Neural cell (in vitro differentiated cells): ENCODE data around the gene MYH6. TPM values are rescaled to one million over a fixed set of nuclear protein-coding genes. Genes with fewer than 3 reads are reported as not detected.
"Not testable (repeated sequence)": the region's sequence is repeated elsewhere in the genome, so short reads cannot be mapped to it uniquely, and the experiment has no call there.

Experiments
- H2AFZ ChIP-seq: fragments of 200-600, 300-800 bp; sonication (generic), shearing (Covaris generic); 2 replicates; pipeline ENCODE4 v1.6.0; 2014; ENCODE audit warnings: low read depth, mild to moderate bottlenecking, antibody characterized with exemption, low read length, moderate library complexity
- H3F3A ChIP-seq: fragments of 200-600 bp; shearing (Covaris generic); 2 replicates; pipeline ENCODE4 v1.6.1; 2016; ENCODE audit warnings: mild to moderate bottlenecking, moderate library complexity, mixed read lengths, antibody characterized with exemption, low read length; ENCODE audit not compliant: insufficient read depth, poor library complexity, severe bottlenecking
- H3K27ac ChIP-seq: fragments of 200-600, 300-800 bp; sonication (generic), shearing (Covaris generic); 2 replicates; pipeline ENCODE4 v1.5.1; 2014; ENCODE audit warnings: mild to moderate bottlenecking, low read length, moderate library complexity
- H3K27me3 ChIP-seq: fragments of 300-800, 200-600 bp; sonication (generic), shearing (Covaris generic); 2 replicates; pipeline ENCODE4 v1.6.0; 2014; ENCODE audit warnings: mild to moderate bottlenecking, low read depth, low read length, moderate library complexity; ENCODE audit not compliant: insufficient read depth
- H3K36me3 ChIP-seq: fragments of 300-800, 200-600 bp; sonication (generic), shearing (Covaris generic); 2 replicates; pipeline ENCODE4 v1.5.1; 2014; ENCODE audit warnings: mild to moderate bottlenecking, antibody characterized with exemption, low read length, moderate library complexity; ENCODE audit not compliant: insufficient read depth
- H3K4me2 ChIP-seq: fragments of 300-800, 200-600 bp; sonication (generic), shearing (Covaris generic); 2 replicates; pipeline ENCODE4 v1.6.0; 2014; ENCODE audit warnings: mild to moderate bottlenecking, low read length
- H3K4me3 ChIP-seq: fragments of 300-800, 200-600 bp; sonication (generic), shearing (Covaris generic); 2 replicates; pipeline ENCODE4 v1.5.1; 2014; ENCODE audit warnings: mild to moderate bottlenecking, low read length, moderate library complexity
- H3K79me2 ChIP-seq: fragments of 200-600 bp; shearing (Covaris generic); replicated peaks from 2 replicates; pipeline ENCODE4 v1.6.0; 2014; ENCODE audit warnings: mild to moderate bottlenecking, low read length, moderate library complexity; ENCODE audit not compliant: insufficient read depth
- H3K9ac ChIP-seq: fragments of 300-800, 200-600 bp; sonication (generic), shearing (Covaris generic); 2 replicates; pipeline ENCODE4 v1.6.1; 2016; ENCODE audit warnings: mild to moderate bottlenecking, low read length, mixed read lengths
- H3K9me2 ChIP-seq: fragments of 200-600 bp; shearing (Covaris generic); 2 replicates; pipeline ENCODE4 v1.6.1; 2016; ENCODE audit warnings: mild to moderate bottlenecking, low read length, mixed read lengths; ENCODE audit not compliant: insufficient read depth
- H3K9me3 ChIP-seq: fragments of 200-600, 300-800 bp; sonication (generic), shearing (Covaris generic); 2 replicates; pipeline ENCODE4 v1.6.1; 2016; ENCODE audit warnings: mild to moderate bottlenecking, mixed run types, low read length, moderate library complexity, mixed read lengths
- H4K20me1 ChIP-seq: fragments of 200-600 bp; shearing (Covaris generic); 2 replicates; pipeline ENCODE4 v1.6.1; 2016; ENCODE audit warnings: mild to moderate bottlenecking, mixed run types; ENCODE audit not compliant: insufficient read depth
- EP300 ChIP-seq: fragments of 450-650 bp; conservative IDR thresholded peaks from 2 replicates; pipeline ENCODE4 v1.6.1; 2014; ENCODE audit warnings: antibody characterized with exemption, mild to moderate bottlenecking, moderate library complexity; ENCODE audit not compliant: poor library complexity, severe bottlenecking
- EZH2 ChIP-seq: fragments of 200-600, 300-800 bp; shearing (Covaris generic), sonication (generic); IDR thresholded peaks from 2 replicates; pipeline ENCODE4 v1.6.1; 2014; ENCODE audit warnings: antibody characterized with exemption, low read length, borderline replicate concordance, mild to moderate bottlenecking; ENCODE audit not compliant: insufficient read depth, poor library complexity, severe bottlenecking
- MXI1 ChIP-seq: fragments of 450-650 bp; conservative IDR thresholded peaks from 2 replicates; pipeline ENCODE4 v1.6.1; 2014; ENCODE audit warnings: antibody characterized with exemption, mild to moderate bottlenecking; ENCODE audit not compliant: poor library complexity, severe bottlenecking
- POLR2AphosphoS5 ChIP-seq: IDR thresholded peaks from 2 replicates; pipeline ENCODE4 v1.6.1; 2012
- RAD21 ChIP-seq: fragments of 450-650 bp; conservative IDR thresholded peaks from 2 replicates; pipeline ENCODE4 v1.6.1; 2014; ENCODE audit warnings: antibody characterized with exemption, mild to moderate bottlenecking, moderate library complexity
- SMC3 ChIP-seq: fragments of 450-650 bp; conservative IDR thresholded peaks from 2 replicates; pipeline ENCODE4 v1.6.1; 2014; ENCODE audit warnings: antibody characterized with exemption, mild to moderate bottlenecking, moderate library complexity; ENCODE audit not compliant: poor library complexity
- TAF1 ChIP-seq: IDR thresholded peaks from 2 replicates; pipeline ENCODE4 v1.6.1; 2012; ENCODE audit warnings: low read depth
- polyA plus RNA-seq: library from polyadenylated mRNA; depleted of rRNA; stranded (reverse); fragments of >200 nt; gene quantifications from 2 replicates; pipeline ENCODE4 v1.2.3, GENCODE V29; 2014
- TF ChIP-seq, protein P1 (sequence below): fragments of 450-650 bp; IDR thresholded peaks from 2 replicates; pipeline ENCODE4 v1.5.1; 2014; ENCODE audit warnings: antibody characterized with exemption, mild to moderate bottlenecking, moderate library complexity; ENCODE audit not compliant: poor library complexity, severe bottlenecking
- TF ChIP-seq, protein P2 (sequence below): IDR thresholded peaks from 2 replicates; pipeline ENCODE4 v1.6.1; 2012; ENCODE audit warnings: borderline replicate concordance

Gene MYH6
- polyA plus RNA-seq, 1 donor from 2014 or later, result not detected

DNA sequence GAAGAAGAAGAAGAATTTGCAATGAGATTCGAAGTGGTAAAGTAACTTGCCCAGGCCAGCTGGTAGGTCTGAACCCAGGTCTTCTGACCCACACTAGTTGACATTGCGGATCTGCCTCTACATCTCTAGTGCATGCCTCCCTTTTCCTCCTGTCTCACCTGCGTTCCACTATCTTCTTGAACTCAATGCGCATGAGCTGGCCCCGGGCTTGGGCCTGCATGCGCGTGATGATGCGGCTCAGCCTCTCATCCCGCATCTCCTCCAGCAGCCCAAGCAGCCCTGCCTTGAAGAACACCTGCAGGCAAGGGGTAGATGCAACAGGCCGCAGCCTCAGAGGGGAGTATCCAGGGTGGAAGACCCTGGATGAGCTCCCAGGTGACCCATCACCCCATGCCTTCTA, 11.9 kb downstream of the MYH6 start:
- Histone ChIP-seq H3K9ac (no peak overlapping the region), H3F3A (no peaks in the 10 kb centered on the region), H3K9me2 (no peaks in the 10 kb centered on the region), H3K4me3 (no peak overlapping the region), H3K36me3 (no peaks in the 10 kb centered on the region), H3K4me2 (no peak overlapping the region), H3K9me3 (no peaks in the 10 kb centered on the region), H3K27ac (no peak overlapping the region), H3K79me2 (no peaks in the 10 kb centered on the region), H3K27me3 (no peaks in the 10 kb centered on the region), H2AFZ (no peak overlapping the region), H4K20me1 (no peaks in the 10 kb centered on the region)
- TF ChIP-seq EZH2, result no peak
- TF ChIP-seq EP300, result no peak
- TF ChIP-seq MXI1, result no peak
- TF ChIP-seq TAF1, result no peak
- TF ChIP-seq, protein P1, sequence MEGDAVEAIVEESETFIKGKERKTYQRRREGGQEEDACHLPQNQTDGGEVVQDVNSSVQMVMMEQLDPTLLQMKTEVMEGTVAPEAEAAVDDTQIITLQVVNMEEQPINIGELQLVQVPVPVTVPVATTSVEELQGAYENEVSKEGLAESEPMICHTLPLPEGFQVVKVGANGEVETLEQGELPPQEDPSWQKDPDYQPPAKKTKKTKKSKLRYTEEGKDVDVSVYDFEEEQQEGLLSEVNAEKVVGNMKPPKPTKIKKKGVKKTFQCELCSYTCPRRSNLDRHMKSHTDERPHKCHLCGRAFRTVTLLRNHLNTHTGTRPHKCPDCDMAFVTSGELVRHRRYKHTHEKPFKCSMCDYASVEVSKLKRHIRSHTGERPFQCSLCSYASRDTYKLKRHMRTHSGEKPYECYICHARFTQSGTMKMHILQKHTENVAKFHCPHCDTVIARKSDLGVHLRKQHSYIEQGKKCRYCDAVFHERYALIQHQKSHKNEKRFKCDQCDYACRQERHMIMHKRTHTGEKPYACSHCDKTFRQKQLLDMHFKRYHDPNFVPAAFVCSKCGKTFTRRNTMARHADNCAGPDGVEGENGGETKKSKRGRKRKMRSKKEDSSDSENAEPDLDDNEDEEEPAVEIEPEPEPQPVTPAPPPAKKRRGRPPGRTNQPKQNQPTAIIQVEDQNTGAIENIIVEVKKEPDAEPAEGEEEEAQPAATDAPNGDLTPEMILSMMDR, result no peak
- TF ChIP-seq SMC3, result no peak
- TF ChIP-seq, protein P2, sequence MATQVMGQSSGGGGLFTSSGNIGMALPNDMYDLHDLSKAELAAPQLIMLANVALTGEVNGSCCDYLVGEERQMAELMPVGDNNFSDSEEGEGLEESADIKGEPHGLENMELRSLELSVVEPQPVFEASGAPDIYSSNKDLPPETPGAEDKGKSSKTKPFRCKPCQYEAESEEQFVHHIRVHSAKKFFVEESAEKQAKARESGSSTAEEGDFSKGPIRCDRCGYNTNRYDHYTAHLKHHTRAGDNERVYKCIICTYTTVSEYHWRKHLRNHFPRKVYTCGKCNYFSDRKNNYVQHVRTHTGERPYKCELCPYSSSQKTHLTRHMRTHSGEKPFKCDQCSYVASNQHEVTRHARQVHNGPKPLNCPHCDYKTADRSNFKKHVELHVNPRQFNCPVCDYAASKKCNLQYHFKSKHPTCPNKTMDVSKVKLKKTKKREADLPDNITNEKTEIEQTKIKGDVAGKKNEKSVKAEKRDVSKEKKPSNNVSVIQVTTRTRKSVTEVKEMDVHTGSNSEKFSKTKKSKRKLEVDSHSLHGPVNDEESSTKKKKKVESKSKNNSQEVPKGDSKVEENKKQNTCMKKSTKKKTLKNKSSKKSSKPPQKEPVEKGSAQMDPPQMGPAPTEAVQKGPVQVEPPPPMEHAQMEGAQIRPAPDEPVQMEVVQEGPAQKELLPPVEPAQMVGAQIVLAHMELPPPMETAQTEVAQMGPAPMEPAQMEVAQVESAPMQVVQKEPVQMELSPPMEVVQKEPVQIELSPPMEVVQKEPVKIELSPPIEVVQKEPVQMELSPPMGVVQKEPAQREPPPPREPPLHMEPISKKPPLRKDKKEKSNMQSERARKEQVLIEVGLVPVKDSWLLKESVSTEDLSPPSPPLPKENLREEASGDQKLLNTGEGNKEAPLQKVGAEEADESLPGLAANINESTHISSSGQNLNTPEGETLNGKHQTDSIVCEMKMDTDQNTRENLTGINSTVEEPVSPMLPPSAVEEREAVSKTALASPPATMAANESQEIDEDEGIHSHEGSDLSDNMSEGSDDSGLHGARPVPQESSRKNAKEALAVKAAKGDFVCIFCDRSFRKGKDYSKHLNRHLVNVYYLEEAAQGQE, result no peak
- TF ChIP-seq POLR2AphosphoS5, result no peak
- no peak for TF ChIP-seq RAD21

DNA sequence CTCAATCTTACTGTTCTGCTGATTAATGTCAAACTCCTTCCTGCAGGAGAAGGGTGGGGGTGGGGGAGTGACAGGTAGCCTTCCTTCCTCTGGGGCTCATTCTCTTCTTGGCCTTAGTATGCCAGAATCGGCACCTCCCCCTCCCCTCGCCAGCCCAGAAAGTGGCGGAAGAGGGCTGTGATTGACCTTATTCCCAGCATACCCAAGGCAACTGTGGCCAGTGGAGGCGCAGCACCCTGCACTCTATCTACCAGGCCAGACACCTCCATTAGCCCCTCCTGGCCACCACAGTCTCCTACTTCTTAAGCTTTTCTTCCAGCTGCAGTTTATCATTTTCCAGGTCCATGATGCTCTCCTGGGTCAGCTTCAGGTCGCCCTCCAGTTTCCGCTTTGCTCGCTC, 15.5 kb downstream of the MYH6 start:
- Histone ChIP-seq H3K4me3 (no peak overlapping the region), H3K9me3 (no peaks in the 10 kb centered on the region), H3K27me3 (no peaks in the 10 kb centered on the region), H3K79me2 (no peaks in the 10 kb centered on the region), H3K4me2 (no peak overlapping the region), H3K9ac (no peak overlapping the region), H3F3A (no peaks in the 10 kb centered on the region), H4K20me1 (no peaks in the 10 kb centered on the region), H2AFZ (no peak overlapping the region), H3K9me2 (no peaks in the 10 kb centered on the region), H3K27ac (no peak overlapping the region), H3K36me3 (no peaks in the 10 kb centered on the region)
- TF ChIP-seq POLR2AphosphoS5, result no peak

DNA sequence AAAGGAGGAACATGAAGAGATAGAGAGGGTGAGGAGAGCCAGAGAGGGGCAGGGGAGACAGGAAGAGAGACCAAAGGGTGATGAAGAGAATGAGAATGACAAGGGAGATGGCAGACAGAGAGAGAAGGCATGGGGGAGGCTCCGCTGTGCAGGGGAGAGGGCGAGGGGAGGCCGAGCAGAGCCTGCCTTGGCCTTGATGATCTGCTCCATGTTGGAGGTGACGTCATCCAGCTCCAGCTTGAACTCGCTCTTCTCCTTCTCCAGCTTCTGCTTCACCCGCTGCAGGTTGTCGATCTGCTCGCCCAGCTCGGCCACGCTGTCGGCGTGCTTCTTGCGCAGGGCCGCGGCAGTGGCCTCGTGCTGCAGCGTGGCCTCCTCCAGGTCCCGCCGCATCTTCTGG, 18.2 kb downstream of the MYH6 start:
- not testable (repeated sequence) for H3K4me2 ChIP-seq, H2AFZ ChIP-seq

More for the DNA sequence above, 18.2 kb downstream of the MYH6 start:
- not testable (repeated sequence) for H3K79me2 ChIP-seq, H3F3A ChIP-seq, H3K27me3 ChIP-seq, H3K27ac ChIP-seq, H3K9ac ChIP-seq, H4K20me1 ChIP-seq, H3K4me3 ChIP-seq, H3K36me3 ChIP-seq, H3K9me2 ChIP-seq, H3K9me3 ChIP-seq
